ENCODE measurements around the gene CAMTA2.

DNA sequence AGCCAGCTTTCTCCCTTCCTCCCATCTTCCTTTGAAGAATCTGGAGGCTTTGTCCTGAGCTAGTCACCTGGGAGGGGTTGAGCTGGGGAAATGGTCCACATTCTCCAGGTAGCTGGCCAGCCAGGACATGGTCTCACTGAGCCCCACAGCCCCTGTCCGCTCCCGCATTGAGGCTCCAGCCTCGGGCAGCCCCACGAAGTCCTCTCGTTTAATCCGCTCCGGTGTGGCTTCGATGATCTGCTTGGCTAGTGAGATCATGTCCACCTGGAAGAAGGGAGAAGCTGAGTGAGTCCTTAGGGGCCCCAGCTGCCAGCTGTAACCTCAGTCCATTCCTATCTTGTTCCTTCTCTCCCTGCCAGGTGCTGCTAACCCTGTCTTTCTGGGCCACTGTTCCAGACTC, 17.2 kb downstream of the CAMTA2 start:
- no peak for TF ChIP-seq POLR2A (IDR thresholded peaks at IDR 0.05)
- TF ChIP-seq, protein P1, sequence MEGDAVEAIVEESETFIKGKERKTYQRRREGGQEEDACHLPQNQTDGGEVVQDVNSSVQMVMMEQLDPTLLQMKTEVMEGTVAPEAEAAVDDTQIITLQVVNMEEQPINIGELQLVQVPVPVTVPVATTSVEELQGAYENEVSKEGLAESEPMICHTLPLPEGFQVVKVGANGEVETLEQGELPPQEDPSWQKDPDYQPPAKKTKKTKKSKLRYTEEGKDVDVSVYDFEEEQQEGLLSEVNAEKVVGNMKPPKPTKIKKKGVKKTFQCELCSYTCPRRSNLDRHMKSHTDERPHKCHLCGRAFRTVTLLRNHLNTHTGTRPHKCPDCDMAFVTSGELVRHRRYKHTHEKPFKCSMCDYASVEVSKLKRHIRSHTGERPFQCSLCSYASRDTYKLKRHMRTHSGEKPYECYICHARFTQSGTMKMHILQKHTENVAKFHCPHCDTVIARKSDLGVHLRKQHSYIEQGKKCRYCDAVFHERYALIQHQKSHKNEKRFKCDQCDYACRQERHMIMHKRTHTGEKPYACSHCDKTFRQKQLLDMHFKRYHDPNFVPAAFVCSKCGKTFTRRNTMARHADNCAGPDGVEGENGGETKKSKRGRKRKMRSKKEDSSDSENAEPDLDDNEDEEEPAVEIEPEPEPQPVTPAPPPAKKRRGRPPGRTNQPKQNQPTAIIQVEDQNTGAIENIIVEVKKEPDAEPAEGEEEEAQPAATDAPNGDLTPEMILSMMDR (IDR thresholded peaks at IDR 0.05), result no peak

Measured in body of pancreas (tissue), 4 donors.